IMR-90 (cell line): Measurements from ENCODE around the gene CLASRP. TPM values are rescaled to one million over a fixed set of nuclear protein-coding genes. Genes with fewer than 3 reads are reported as not detected.

Experiments used
- ATAC-seq: fragments of 200-7000 bp; cut with Tn5 transposase; 2 replicates; pipeline ENCODE4 v1.9.1; 2020; ENCODE audit warnings: low read depth, mild to moderate bottlenecking, moderate library complexity
- BruUV-seq: library from RNA; stranded (reverse); fragments of 400-500 nt; replicated peaks from 2 replicates; lab custom pipeline; 2021; lab: Mats Ljungman, UMichigan
- CTCF ChIA-PET: fragments of 300-600 bp; formaldehyde crosslinking; extraction: SDS; loops from one replicate; lab custom pipeline; 2021; ENCODE audit warnings: antibody characterized with exemption; lab: Yijun Ruan, JAX
- POLR2A ChIA-PET: fragments of 300-600 bp; sonication (Branson Sonifier 250); formaldehyde crosslinking; loops from one replicate; lab custom pipeline; 2022; ENCODE audit warnings: antibody characterized with exemption; ENCODE audit not compliant: unreplicated experiment; lab: Charles Lee
- DNase-seq: peaks from one replicate; pipeline ENCODE4 v3.0.0; 2013
- H2AFZ ChIP-seq: replicated peaks from 2 replicates; pipeline ENCODE3; 2013; ENCODE audit warnings: low read length, mild to moderate bottlenecking; ENCODE audit not compliant: poor library complexity
- H2AK5ac ChIP-seq: 2 replicates; pipeline ENCODE4 v1.6.1; 2013; ENCODE audit warnings: low read depth, low read length, inconsistent platforms
- H2AK9ac ChIP-seq: replicated peaks from 2 replicates; pipeline ENCODE3; 2013; ENCODE audit warnings: mild to moderate bottlenecking, low read depth, low read length, moderate library complexity; ENCODE audit not compliant: poor library complexity
- H2BK120ac ChIP-seq: 2 replicates; pipeline ENCODE4 v1.6.1; 2013; ENCODE audit warnings: low read depth, low read length, inconsistent platforms
- H2BK15ac ChIP-seq: 3 replicates; pipeline ENCODE4 v1.6.1; 2013; ENCODE audit warnings: low read depth, low read length, inconsistent platforms
- H2BK20ac ChIP-seq: 2 replicates; pipeline ENCODE4 v1.6.1; 2013; ENCODE audit warnings: low read depth, mild to moderate bottlenecking, inconsistent platforms, low read length, moderate library complexity
- H2BK5ac ChIP-seq: 2 replicates; pipeline ENCODE4 v1.6.1; 2013; ENCODE audit warnings: mild to moderate bottlenecking, low read depth, low read length, inconsistent platforms; ENCODE audit not compliant: poor library complexity, severe bottlenecking
- H3K14ac ChIP-seq: replicated peaks from 2 replicates; pipeline ENCODE4 v1.6.1; 2013; ENCODE audit warnings: low read depth, low read length, inconsistent platforms
- H3K18ac ChIP-seq: 2 replicates; pipeline ENCODE4 v1.6.1; 2013; ENCODE audit warnings: low read depth, low read length, control low read depth
- H3K23ac ChIP-seq: 2 replicates; pipeline ENCODE4 v1.6.1; 2013; ENCODE audit warnings: low read depth, low read length, inconsistent platforms
- H3K27ac ChIP-seq: 2 replicates; pipeline ENCODE4 v1.5.1; 2013; ENCODE audit warnings: mild to moderate bottlenecking, control low read depth, low read length; ENCODE audit not compliant: insufficient read depth
- H3K27me3 ChIP-seq: 2 replicates; pipeline ENCODE4 v1.6.1; 2013; ENCODE audit warnings: low read length; ENCODE audit not compliant: control insufficient read depth, insufficient read depth
- H3K36me3 ChIP-seq: 2 replicates; pipeline ENCODE4 v1.6.1; 2013; ENCODE audit warnings: low read length, mixed read lengths; ENCODE audit not compliant: control insufficient read depth, insufficient read depth
- H3K4ac ChIP-seq: 2 replicates; pipeline ENCODE4 v1.6.1; 2013; ENCODE audit warnings: low read depth, low read length, inconsistent platforms
- H3K4me1 ChIP-seq: 2 replicates; pipeline ENCODE4 v1.6.1; 2013; ENCODE audit warnings: low read length, mixed read lengths; ENCODE audit not compliant: control insufficient read depth, insufficient read depth
- H3K4me2 ChIP-seq: 2 replicates; pipeline ENCODE4 v1.6.1; 2013; ENCODE audit warnings: low read depth, mild to moderate bottlenecking, control low read depth, low read length, moderate library complexity
- H3K4me3 ChIP-seq: 2 replicates; pipeline ENCODE4 v1.5.1; 2013; ENCODE audit warnings: low read depth, mild to moderate bottlenecking, control low read depth, low read length, moderate library complexity; ENCODE audit not compliant: insufficient read depth
- H3K56ac ChIP-seq: 2 replicates; pipeline ENCODE4 v1.6.1; 2013; ENCODE audit warnings: low read length, inconsistent platforms; ENCODE audit not compliant: insufficient read depth; ENCODE audit errors: extremely low read depth
- H3K79me1 ChIP-seq, 2 experiments: 2 replicates each; pipeline ENCODE4 v1.6.1; 2013; ENCODE audit warnings: low read length in 2 of 2, inconsistent platforms in 1 of 2, low read depth in 1 of 2
- H3K9ac ChIP-seq: 2 replicates; pipeline ENCODE4 v1.6.1; 2013; ENCODE audit warnings: low read depth, low read length, control low read depth
- H3K9me1 ChIP-seq: 2 replicates; pipeline ENCODE4 v1.6.1; 2013; ENCODE audit warnings: low read length, inconsistent platforms; ENCODE audit not compliant: insufficient read depth
- H3K9me3 ChIP-seq: 2 replicates; pipeline ENCODE4 v1.6.1; 2013; ENCODE audit warnings: low read length; ENCODE audit not compliant: control insufficient read depth, insufficient read depth
- H4K20me1 ChIP-seq: 2 replicates; pipeline ENCODE4 v1.6.1; 2013; ENCODE audit warnings: low read length, inconsistent platforms; ENCODE audit not compliant: insufficient read depth
- H4K5ac ChIP-seq: 2 replicates; pipeline ENCODE4 v1.6.1; 2013; ENCODE audit warnings: mild to moderate bottlenecking, low read depth, low read length, control low read depth
- H4K8ac ChIP-seq, 2 experiments: 2 replicates each; pipeline ENCODE4 v1.6.1; 2013; ENCODE audit warnings: low read depth in 2 of 2, low read length in 2 of 2, control low read depth in 1 of 2, inconsistent platforms in 1 of 2
- H4K91ac ChIP-seq: 2 replicates; pipeline ENCODE4 v1.6.1; 2013; ENCODE audit warnings: low read depth, low read length, inconsistent platforms; ENCODE audit not compliant: insufficient read depth
- BHLHE40 ChIP-seq: fragments of 150-350 bp; IDR thresholded peaks from 2 replicates; pipeline ENCODE4 v1.6.1; 2016; ENCODE audit warnings: mild to moderate bottlenecking, low read depth, low read length
- CEBPB ChIP-seq: IDR thresholded peaks from 2 replicates; pipeline ENCODE4 v1.6.1; 2012; ENCODE audit warnings: low read depth, low read length, improper control_type of control experiment
- CHD1 ChIP-seq: IDR thresholded peaks from 2 replicates; pipeline ENCODE4 v1.6.1; 2012; ENCODE audit warnings: low read depth, low read length, improper control_type of control experiment
- CTCF ChIP-seq: conservative IDR thresholded peaks from 2 replicates; pipeline ENCODE4 v1.5.1; 2012; ENCODE audit warnings: mild to moderate bottlenecking, low read depth, low read length, improper control_type of control experiment
- ELK1 ChIP-seq: fragments of 150-350 bp; IDR thresholded peaks from 2 replicates; pipeline ENCODE4 v1.6.1; 2016; ENCODE audit warnings: low read depth, mild to moderate bottlenecking, low read length, moderate library complexity, borderline replicate concordance
- FOS ChIP-seq: fragments of 150-350 bp; IDR thresholded peaks from 2 replicates; pipeline ENCODE4 v1.6.1; 2016; ENCODE audit warnings: low read depth, low read length
- MAFK ChIP-seq: IDR thresholded peaks from 2 replicates; pipeline ENCODE4 v1.6.1; 2012; ENCODE audit warnings: low read depth, low read length, improper control_type of control experiment
- MAZ ChIP-seq: IDR thresholded peaks from 2 replicates; pipeline ENCODE4 v1.6.1; 2012; ENCODE audit warnings: low read depth, mild to moderate bottlenecking, low read length, improper control_type of control experiment, moderate library complexity, borderline replicate concordance
- MXI1 ChIP-seq: IDR thresholded peaks from 2 replicates; pipeline ENCODE4 v1.6.1; 2012; ENCODE audit warnings: low read depth, mild to moderate bottlenecking, low read length, moderate library complexity, borderline replicate concordance
- NFE2L2 ChIP-seq: fragments of 150-350 bp; IDR thresholded peaks from 2 replicates; pipeline ENCODE4 v1.6.1; 2016; ENCODE audit warnings: low read depth, mild to moderate bottlenecking, low read length
- POLR2A ChIP-seq: IDR thresholded peaks from 2 replicates; pipeline ENCODE4 v1.6.1; 2012; ENCODE audit warnings: mild to moderate bottlenecking, low read depth, low read length
- RAD21 ChIP-seq: IDR thresholded peaks from 2 replicates; pipeline ENCODE4 v1.6.1; 2012; ENCODE audit warnings: low read length, improper control_type of control experiment
- RCOR1 ChIP-seq: IDR thresholded peaks from 2 replicates; pipeline ENCODE4 v1.6.1; 2012; ENCODE audit warnings: mild to moderate bottlenecking, low read length, improper control_type of control experiment; ENCODE audit not compliant: insufficient replicate concordance
- RFX5 ChIP-seq: IDR thresholded peaks from 2 replicates; pipeline ENCODE4 v1.8.0; 2012; ENCODE audit warnings: low read depth, mild to moderate bottlenecking, low read length, moderate library complexity
- SMC3 ChIP-seq: fragments of 150-350 bp; IDR thresholded peaks from 2 replicates; pipeline ENCODE4 v1.6.1; 2016; ENCODE audit warnings: low read depth, mild to moderate bottlenecking, antibody characterized with exemption, low read length, moderate library complexity
- USF2 ChIP-seq: fragments of 150-350 bp; IDR thresholded peaks from 2 replicates; pipeline ENCODE4 v1.6.1; 2017; ENCODE audit warnings: mild to moderate bottlenecking, antibody characterized with exemption, low read length, low read depth
- WGBS, 2 experiments: methylation state at CpG; one replicate each; pipeline versions ENCODE4 v1.1.5 to v1.1.7; 2013; ENCODE audit warnings: missing lambda C conversion rate in 2 of 2; ENCODE audit not compliant: insufficient read length in 1 of 2; ENCODE audit errors: extremely low coverage in 2 of 2; 5-methylcytosine and 5-hydroxymethylcytosine counted together
- dilution Hi-C: fragments of 300-500 bp; cut with HindIII; formaldehyde crosslinking; loops from one replicate; pipeline ENCODE4 v1.14.3; 2018; ENCODE audit warnings: low sequenced_read_pairs; ENCODE audit not compliant: unreplicated experiment
- in situ Hi-C: fragments of 300-500 bp; cut with MboI; formaldehyde crosslinking; loops from 3 replicates; pipeline ENCODE4 v1.14.3; 2019; ENCODE audit warnings: low sequenced_read_pairs, inconsistent platforms, mixed read lengths
- intact Hi-C: fragments of 100-400 bp; cut with micrococcal nuclease; formaldehyde crosslinking; loops from 2 replicates; pipeline ENCODE4 v1.10.0; 2022
- polyA plus RNA-seq, 3 experiments: library from polyadenylated mRNA; depleted of rRNA; stranded (reverse); fragments of >200 nt; gene quantifications; 2 replicates each; pipeline ENCODE4 v1.2.3, GENCODE V29; 2012; ENCODE audit warnings: low replicate concordance in 1 of 3
- total RNA-seq: library from RNA; depleted of rRNA; stranded (reverse); fragments of >200 nt; gene quantifications from 2 replicates; pipeline ENCODE4 v1.2.3, GENCODE V29; 2012

The CLASRP gene
- total and polyA plus RNA-seq, 2 of the 4 experiments (the other 2 are of a cell fraction), result 19.9 to 31.7 TPM

- no peak overlapping the region for H4K91ac ChIP-seq
- no peaks in the 10 kb centered on the region for H3K9me3 ChIP-seq
- H3K4ac ChIP-seq, result no peak overlapping the region
- H3K23ac ChIP-seq, result no peak overlapping the region
- H2BK120ac ChIP-seq, result no peak overlapping the region
- H2BK15ac ChIP-seq, result no peak overlapping the region
- no TSS peak for BruUV-seq
- no peak overlapping the region for H2AK5ac ChIP-seq
- no peak for DNase-seq
- TF ChIP-seq CHD1 (no peak), CEBPB (no peak), BHLHE40 (no peak), FOS (no peak), USF2 (no peak), RAD21 (no peak), MAZ (no peak), CTCF (no peak), RFX5 (no peak), SMC3 (no peak), POLR2A (no peak), MXI1 (no peak), MAFK (no peak), RCOR1 (no peak), ELK1 (no peak), NFE2L2 (no peak)
- no peaks in the 10 kb centered on the region for H3K9me1 ChIP-seq
- no peak overlapping the region for H3K14ac ChIP-seq
- no peak overlapping the region for H2AK9ac ChIP-seq
- CTCF ChIA-PET, result no interaction called here
- no peak overlapping the region for H3K4me3 ChIP-seq
- no peak overlapping the region for H2AFZ ChIP-seq
- no peak overlapping the region for H2BK5ac ChIP-seq
- no peak overlapping the region for H3K9ac ChIP-seq
- no peak overlapping the region for H4K5ac ChIP-seq
- H3K4me1 ChIP-seq, result no peaks in the 10 kb centered on the region
- no peaks in the 10 kb centered on the region for H3K27me3 ChIP-seq
- peaks cover 64% of the 10 kb centered on the region for H3K36me3 ChIP-seq
- in situ Hi-C loops (no loop called here), dilution Hi-C loops (no loop called here), intact Hi-C loops (no loop called here)
- POLR2A ChIA-PET, result no interaction called here
- 0 out of 4 replicates have a peak, but pooled peaks cover 0 to 8% of the 10 kb centered on the region in 2 experiments for H3K79me1 ChIP-seq
- WGBS, 2 experiments, result 88% methylated on average over 5 of the region's 14 CpGs; no CpG with 5 or more reads in 1 of the 2 experiments
- H3K27ac ChIP-seq, result no peak overlapping the region
- no peak for ATAC-seq
- peaks cover 14% of the 10 kb centered on the region for H4K20me1 ChIP-seq
- no peak overlapping the region for H3K56ac ChIP-seq
- no peak overlapping the region for H3K18ac ChIP-seq
- no peak overlapping the region for H3K4me2 ChIP-seq
- no peak overlapping the region for H2BK20ac ChIP-seq
- no peak overlapping the region for H4K8ac ChIP-seq
These were observed 48.4 kb upstream of the CLASRP start for GRCh38 chr19:44990459-44990858.
